Parathyroid adenoma (tissue), 2 donors: ENCODE measurements around the gene KLF3.

ENCODE experiments used
- H2AFZ ChIP-seq: fragments of 300-600 bp; sonication (generic); one replicate; pipeline ENCODE4 v1.7.0; 2017; ENCODE audit warnings: antibody characterized with exemption, mild to moderate bottlenecking
- H3K27ac ChIP-seq: fragments of 300-600 bp; sonication (generic); one replicate; pipeline ENCODE4 v1.7.0; 2017
- H3K27me3 ChIP-seq: fragments of 300-600 bp; sonication (generic); one replicate; pipeline ENCODE4 v1.7.0; 2017; ENCODE audit warnings: low read length; ENCODE audit not compliant: control insufficient read depth, insufficient read depth
- H3K36me3 ChIP-seq: fragments of 300-600 bp; sonication (generic); one replicate; pipeline ENCODE4 v1.7.0; 2017; ENCODE audit warnings: low read length; ENCODE audit not compliant: control insufficient read depth, insufficient read depth
- H3K4me1 ChIP-seq: fragments of 300-600 bp; sonication (generic); one replicate; pipeline ENCODE4 v1.7.0; 2017; ENCODE audit warnings: control low read depth
- H3K4me2 ChIP-seq: fragments of 300-600 bp; sonication (generic); one replicate; pipeline ENCODE4 v1.7.0; 2017; ENCODE audit warnings: low read length
- H3K4me3 ChIP-seq: fragments of 300-600 bp; sonication (generic); one replicate; pipeline ENCODE4 v1.7.0; 2017; ENCODE audit warnings: low read depth, low read length
- H3K79me2 ChIP-seq: fragments of 300-600 bp; sonication (generic); one replicate; pipeline ENCODE4 v1.7.0; 2017; ENCODE audit warnings: control low read depth
- H3K9ac ChIP-seq: fragments of 300-600 bp; sonication (generic); one replicate; pipeline ENCODE4 v1.7.0; 2017; ENCODE audit warnings: mild to moderate bottlenecking
- H3K9me3 ChIP-seq: fragments of 300-600 bp; sonication (generic); one replicate; pipeline ENCODE4 v1.7.0; 2017; ENCODE audit warnings: low read length; ENCODE audit not compliant: control insufficient read depth
- CTCF ChIP-seq: fragments of 300-600 bp; sonication (generic); IDR thresholded peaks from one replicate; pipeline ENCODE4 v1.7.0; 2017; ENCODE audit warnings: antibody characterized with exemption, mild to moderate bottlenecking
- donor health status: primary hyperparathyroidism.

Gene KLF3

GRCh38 chr4:38684271-38684670 is 20.3 kb downstream of the KLF3 start:
- Histone ChIP-seq H3K27me3 (no peaks in the 10 kb centered on the region), H3K79me2 (peaks cover 38% of the 10 kb centered on the region), H3K4me1 (peaks cover 3% of the 10 kb centered on the region), H3K27ac (no peak overlapping the region), H3K36me3 (no peaks in the 10 kb centered on the region), H3K4me3 (no peak overlapping the region), H2AFZ (no peak overlapping the region), H3K9me3 (no peaks in the 10 kb centered on the region), H3K4me2 (no peak overlapping the region), H3K9ac (no peak overlapping the region)
- no peak for TF ChIP-seq CTCF

DNA sequence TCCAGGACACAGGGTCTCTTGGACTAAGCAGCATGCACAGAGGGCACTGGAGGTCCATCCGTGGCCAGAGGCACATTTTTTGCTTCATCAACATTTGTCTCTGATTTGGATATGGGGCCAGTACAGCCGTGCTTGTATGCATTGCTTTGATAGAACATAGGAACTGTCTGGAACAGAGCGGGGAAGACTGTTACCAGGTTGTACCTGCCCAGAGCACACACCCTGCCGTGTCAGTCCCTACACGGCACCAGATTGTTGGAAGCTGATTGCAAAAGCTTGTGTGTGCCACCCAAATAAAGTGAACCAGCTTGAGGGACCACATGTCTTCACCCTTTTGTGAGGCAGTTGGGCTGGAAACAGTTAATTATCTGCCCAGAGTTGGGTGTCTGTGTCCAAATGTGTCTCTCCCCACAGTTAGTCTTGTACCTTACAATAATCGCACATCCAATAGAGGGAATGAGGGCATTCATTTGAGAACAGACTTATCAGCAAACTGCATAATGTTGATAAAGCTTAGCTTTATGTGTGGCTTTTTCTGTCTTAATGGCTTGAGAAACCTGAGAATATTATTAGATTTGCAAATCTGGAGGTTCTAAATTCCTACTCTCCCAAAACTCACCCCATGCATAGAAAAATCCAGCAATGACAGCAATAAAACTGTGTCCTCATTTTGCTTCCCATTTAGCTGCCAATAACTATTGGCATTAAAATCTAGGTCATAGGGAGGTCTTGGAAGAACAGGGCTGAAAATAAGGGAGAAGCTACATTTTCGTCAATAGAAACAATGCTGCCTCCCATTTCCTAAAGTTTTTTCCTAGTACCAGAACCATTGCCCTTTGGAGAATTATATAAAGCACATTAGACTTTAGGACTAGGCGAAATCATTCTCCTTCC is 21.2 kb downstream of the KLF3 start:
- H3K27me3 ChIP-seq: no peaks in the 10 kb centered on the region
- H3K36me3 ChIP-seq: no peaks in the 10 kb centered on the region
- no peak overlapping the region for H3K4me3 ChIP-seq
- H3K4me2 ChIP-seq: peak overlapping the region; percentile 9
- TF ChIP-seq CTCF: no peak
- peaks cover 3% of the 10 kb centered on the region for H3K4me1 ChIP-seq
- H3K9ac ChIP-seq: no peak overlapping the region
- no peak overlapping the region for H2AFZ ChIP-seq
- H3K9me3 ChIP-seq: no peaks in the 10 kb centered on the region
- peaks cover 32% of the 10 kb centered on the region for H3K79me2 ChIP-seq
- H3K27ac ChIP-seq: no peak overlapping the region

DNA sequence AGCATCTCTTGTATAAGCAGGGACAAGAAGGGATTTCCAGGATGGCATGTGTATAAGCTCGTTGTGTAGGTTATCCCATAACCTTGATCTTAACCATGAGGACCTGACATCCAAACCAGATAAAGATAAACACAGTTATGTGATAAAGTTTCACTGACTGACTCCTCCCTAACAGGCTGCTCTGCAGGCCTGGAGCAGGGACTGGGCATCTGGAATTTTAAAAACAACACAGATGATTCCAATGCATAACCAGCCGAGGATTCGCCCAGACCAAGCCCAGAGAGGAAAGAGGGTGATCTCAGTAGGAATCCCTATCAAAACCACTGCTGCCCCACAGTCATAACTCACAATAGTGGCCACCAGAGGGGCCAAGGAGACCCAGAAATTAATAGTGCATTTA is 22.7 kb downstream of the KLF3 start:
- H3K4me3 ChIP-seq: no peak overlapping the region
- no peak overlapping the region for H3K9ac ChIP-seq
- H3K4me1 ChIP-seq: peaks cover 3% of the 10 kb centered on the region
- H3K36me3 ChIP-seq: no peaks in the 10 kb centered on the region
- H3K79me2 ChIP-seq: peaks cover 22% of the 10 kb centered on the region
- no peak overlapping the region for H3K4me2 ChIP-seq
- H3K9me3 ChIP-seq: no peaks in the 10 kb centered on the region
- no peaks in the 10 kb centered on the region for H3K27me3 ChIP-seq
- no peak overlapping the region for H3K27ac ChIP-seq
- no peak overlapping the region for H2AFZ ChIP-seq
- TF ChIP-seq CTCF: no peak

DNA sequence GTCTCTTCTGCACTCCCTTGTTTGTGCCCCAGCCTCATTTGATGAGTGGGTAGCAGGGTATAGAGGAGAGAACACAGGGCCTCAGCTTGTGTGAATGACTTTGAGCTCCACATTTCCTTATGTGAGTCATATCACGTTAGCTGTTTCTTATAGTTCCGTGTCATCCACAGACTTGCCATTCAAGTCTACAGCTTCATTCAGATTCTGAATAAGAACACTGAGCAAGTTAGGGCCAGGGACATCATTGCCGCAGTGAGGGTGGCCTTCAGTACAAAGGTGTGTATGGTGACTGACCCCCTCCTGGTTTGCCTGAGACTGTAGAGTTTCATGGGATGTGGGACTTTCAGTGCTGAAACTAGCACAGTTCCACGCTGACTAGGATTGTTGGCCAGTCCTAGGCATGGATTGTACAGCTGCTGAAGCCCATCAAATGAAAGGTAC is 23.6 kb downstream of the KLF3 start:
- no peaks in the 10 kb centered on the region for H3K36me3 ChIP-seq
- TF ChIP-seq CTCF: no peak

More for the DNA sequence above, 23.6 kb downstream of the KLF3 start:
- peaks cover 3% of the 10 kb centered on the region for H3K4me1 ChIP-seq
- no peak overlapping the region for H3K9ac ChIP-seq
- no peak overlapping the region for H3K4me3 ChIP-seq
- H3K9me3 ChIP-seq: no peaks in the 10 kb centered on the region
- H3K79me2 ChIP-seq: peaks cover 19% of the 10 kb centered on the region
- H3K4me2 ChIP-seq: no peak overlapping the region
- no peaks in the 10 kb centered on the region for H3K27me3 ChIP-seq
- no peak overlapping the region for H2AFZ ChIP-seq
- no peak overlapping the region for H3K27ac ChIP-seq
